IMR-90 (cell line): ENCODE results near the gene GRID1. TPM values are rescaled to one million over a fixed set of nuclear protein-coding genes. Genes with fewer than 3 reads are reported as not detected.

Experiments
- ATAC-seq: fragments of 200-7000 bp; cut with Tn5 transposase; 2 replicates; pipeline ENCODE4 v1.9.1; 2020; ENCODE audit warnings: low read depth, mild to moderate bottlenecking, moderate library complexity
- BruUV-seq: library from RNA; stranded (reverse); fragments of 400-500 nt; replicated peaks from 2 replicates; lab custom pipeline; 2021; lab: Mats Ljungman, UMichigan
- CTCF ChIA-PET: fragments of 300-600 bp; formaldehyde crosslinking; extraction: SDS; loops from one replicate; lab custom pipeline; 2021; ENCODE audit warnings: antibody characterized with exemption; lab: Yijun Ruan, JAX
- POLR2A ChIA-PET: fragments of 300-600 bp; sonication (Branson Sonifier 250); formaldehyde crosslinking; loops from one replicate; lab custom pipeline; 2022; ENCODE audit warnings: antibody characterized with exemption; ENCODE audit not compliant: unreplicated experiment; lab: Charles Lee
- DNase-seq: peaks from one replicate; pipeline ENCODE4 v3.0.0; 2013
- H2AFZ ChIP-seq: replicated peaks from 2 replicates; pipeline ENCODE3; 2013; ENCODE audit warnings: low read length, mild to moderate bottlenecking; ENCODE audit not compliant: poor library complexity
- H2AK5ac ChIP-seq: 2 replicates; pipeline ENCODE4 v1.6.1; 2013; ENCODE audit warnings: low read depth, low read length, inconsistent platforms
- H2AK9ac ChIP-seq: replicated peaks from 2 replicates; pipeline ENCODE3; 2013; ENCODE audit warnings: mild to moderate bottlenecking, low read depth, low read length, moderate library complexity; ENCODE audit not compliant: poor library complexity
- H2BK120ac ChIP-seq: 2 replicates; pipeline ENCODE4 v1.6.1; 2013; ENCODE audit warnings: low read depth, low read length, inconsistent platforms
- H2BK15ac ChIP-seq: 3 replicates; pipeline ENCODE4 v1.6.1; 2013; ENCODE audit warnings: low read depth, low read length, inconsistent platforms
- H2BK20ac ChIP-seq: 2 replicates; pipeline ENCODE4 v1.6.1; 2013; ENCODE audit warnings: low read depth, mild to moderate bottlenecking, inconsistent platforms, low read length, moderate library complexity
- H2BK5ac ChIP-seq: 2 replicates; pipeline ENCODE4 v1.6.1; 2013; ENCODE audit warnings: mild to moderate bottlenecking, low read depth, low read length, inconsistent platforms; ENCODE audit not compliant: poor library complexity, severe bottlenecking
- H3K14ac ChIP-seq: replicated peaks from 2 replicates; pipeline ENCODE4 v1.6.1; 2013; ENCODE audit warnings: low read depth, low read length, inconsistent platforms
- H3K18ac ChIP-seq: 2 replicates; pipeline ENCODE4 v1.6.1; 2013; ENCODE audit warnings: low read depth, low read length, control low read depth
- H3K23ac ChIP-seq: 2 replicates; pipeline ENCODE4 v1.6.1; 2013; ENCODE audit warnings: low read depth, low read length, inconsistent platforms
- H3K27ac ChIP-seq: 2 replicates; pipeline ENCODE4 v1.5.1; 2013; ENCODE audit warnings: mild to moderate bottlenecking, control low read depth, low read length; ENCODE audit not compliant: insufficient read depth
- H3K27me3 ChIP-seq: 2 replicates; pipeline ENCODE4 v1.6.1; 2013; ENCODE audit warnings: low read length; ENCODE audit not compliant: control insufficient read depth, insufficient read depth
- H3K36me3 ChIP-seq: 2 replicates; pipeline ENCODE4 v1.6.1; 2013; ENCODE audit warnings: low read length, mixed read lengths; ENCODE audit not compliant: control insufficient read depth, insufficient read depth
- H3K4ac ChIP-seq: 2 replicates; pipeline ENCODE4 v1.6.1; 2013; ENCODE audit warnings: low read depth, low read length, inconsistent platforms
- H3K4me1 ChIP-seq: 2 replicates; pipeline ENCODE4 v1.6.1; 2013; ENCODE audit warnings: low read length, mixed read lengths; ENCODE audit not compliant: control insufficient read depth, insufficient read depth
- H3K4me2 ChIP-seq: 2 replicates; pipeline ENCODE4 v1.6.1; 2013; ENCODE audit warnings: low read depth, mild to moderate bottlenecking, control low read depth, low read length, moderate library complexity
- H3K4me3 ChIP-seq: 2 replicates; pipeline ENCODE4 v1.5.1; 2013; ENCODE audit warnings: low read depth, mild to moderate bottlenecking, control low read depth, low read length, moderate library complexity; ENCODE audit not compliant: insufficient read depth
- H3K56ac ChIP-seq: 2 replicates; pipeline ENCODE4 v1.6.1; 2013; ENCODE audit warnings: low read length, inconsistent platforms; ENCODE audit not compliant: insufficient read depth; ENCODE audit errors: extremely low read depth
- H3K79me1 ChIP-seq, 2 experiments: 2 replicates each; pipeline ENCODE4 v1.6.1; 2013; ENCODE audit warnings: low read length in 2 of 2, inconsistent platforms in 1 of 2, low read depth in 1 of 2
- H3K9ac ChIP-seq: 2 replicates; pipeline ENCODE4 v1.6.1; 2013; ENCODE audit warnings: low read depth, low read length, control low read depth
- H3K9me1 ChIP-seq: 2 replicates; pipeline ENCODE4 v1.6.1; 2013; ENCODE audit warnings: low read length, inconsistent platforms; ENCODE audit not compliant: insufficient read depth
- H3K9me3 ChIP-seq: 2 replicates; pipeline ENCODE4 v1.6.1; 2013; ENCODE audit warnings: low read length; ENCODE audit not compliant: control insufficient read depth, insufficient read depth
- H4K20me1 ChIP-seq: 2 replicates; pipeline ENCODE4 v1.6.1; 2013; ENCODE audit warnings: low read length, inconsistent platforms; ENCODE audit not compliant: insufficient read depth
- H4K5ac ChIP-seq: 2 replicates; pipeline ENCODE4 v1.6.1; 2013; ENCODE audit warnings: mild to moderate bottlenecking, low read depth, low read length, control low read depth
- H4K8ac ChIP-seq, 2 experiments: 2 replicates each; pipeline ENCODE4 v1.6.1; 2013; ENCODE audit warnings: low read depth in 2 of 2, low read length in 2 of 2, control low read depth in 1 of 2, inconsistent platforms in 1 of 2
- H4K91ac ChIP-seq: 2 replicates; pipeline ENCODE4 v1.6.1; 2013; ENCODE audit warnings: low read depth, low read length, inconsistent platforms; ENCODE audit not compliant: insufficient read depth
- BHLHE40 ChIP-seq: fragments of 150-350 bp; IDR thresholded peaks from 2 replicates; pipeline ENCODE4 v1.6.1; 2016; ENCODE audit warnings: mild to moderate bottlenecking, low read depth, low read length
- CHD1 ChIP-seq: IDR thresholded peaks from 2 replicates; pipeline ENCODE4 v1.6.1; 2012; ENCODE audit warnings: low read depth, low read length, improper control_type of control experiment
- MAZ ChIP-seq: IDR thresholded peaks from 2 replicates; pipeline ENCODE4 v1.6.1; 2012; ENCODE audit warnings: low read depth, mild to moderate bottlenecking, low read length, improper control_type of control experiment, moderate library complexity, borderline replicate concordance
- NFE2L2 ChIP-seq: fragments of 150-350 bp; IDR thresholded peaks from 2 replicates; pipeline ENCODE4 v1.6.1; 2016; ENCODE audit warnings: low read depth, mild to moderate bottlenecking, low read length
- RAD21 ChIP-seq: IDR thresholded peaks from 2 replicates; pipeline ENCODE4 v1.6.1; 2012; ENCODE audit warnings: low read length, improper control_type of control experiment
- RCOR1 ChIP-seq: IDR thresholded peaks from 2 replicates; pipeline ENCODE4 v1.6.1; 2012; ENCODE audit warnings: mild to moderate bottlenecking, low read length, improper control_type of control experiment; ENCODE audit not compliant: insufficient replicate concordance
- RFX5 ChIP-seq: IDR thresholded peaks from 2 replicates; pipeline ENCODE4 v1.8.0; 2012; ENCODE audit warnings: low read depth, mild to moderate bottlenecking, low read length, moderate library complexity
- WGBS, 2 experiments: methylation state at CpG; one replicate each; pipeline versions ENCODE4 v1.1.5 to v1.1.7; 2013; ENCODE audit warnings: missing lambda C conversion rate in 2 of 2; ENCODE audit not compliant: insufficient read length in 1 of 2; ENCODE audit errors: extremely low coverage in 2 of 2; 5-methylcytosine and 5-hydroxymethylcytosine counted together
- dilution Hi-C: fragments of 300-500 bp; cut with HindIII; formaldehyde crosslinking; loops from one replicate; pipeline ENCODE4 v1.14.3; 2018; ENCODE audit warnings: low sequenced_read_pairs; ENCODE audit not compliant: unreplicated experiment
- in situ Hi-C: fragments of 300-500 bp; cut with MboI; formaldehyde crosslinking; loops from 3 replicates; pipeline ENCODE4 v1.14.3; 2019; ENCODE audit warnings: low sequenced_read_pairs, inconsistent platforms, mixed read lengths
- intact Hi-C: fragments of 100-400 bp; cut with micrococcal nuclease; formaldehyde crosslinking; loops from 2 replicates; pipeline ENCODE4 v1.10.0; 2022
- polyA plus RNA-seq, 3 experiments: library from polyadenylated mRNA; depleted of rRNA; stranded (reverse); fragments of >200 nt; gene quantifications; 2 replicates each; pipeline ENCODE4 v1.2.3, GENCODE V29; 2012; ENCODE audit warnings: low replicate concordance in 1 of 3
- total RNA-seq: library from RNA; depleted of rRNA; stranded (reverse); fragments of >200 nt; gene quantifications from 2 replicates; pipeline ENCODE4 v1.2.3, GENCODE V29; 2012

Gene GRID1
- total and polyA plus RNA-seq, 2 of the 4 experiments (the other 2 are of a cell fraction): not detected

GRCh38 chr10:85997544-85997943 lies 369.1 kb downstream of the GRID1 start:
- Histone ChIP-seq H3K4ac (no peak overlapping the region), H3K27me3 (no peaks in the 10 kb centered on the region), H3K4me2 (no peak overlapping the region), H2BK120ac (no peak overlapping the region), H4K20me1 (no peaks in the 10 kb centered on the region), H4K5ac (no peak overlapping the region), H2AK9ac (no peak overlapping the region), H2BK15ac (no peak overlapping the region), H2BK5ac (no peak overlapping the region), H3K9me1 (no peaks in the 10 kb centered on the region), H4K91ac (no peak overlapping the region), H3K36me3 (no peaks in the 10 kb centered on the region), H2AK5ac (no peak overlapping the region), H3K18ac (no peak overlapping the region), H3K9ac (no peak overlapping the region), H3K23ac (no peak overlapping the region), H3K14ac (no peak overlapping the region), H2BK20ac (no peak overlapping the region), H3K4me3 (no peak overlapping the region), H4K8ac (no peak overlapping the region), H3K79me1 (no peaks in the 10 kb centered on the region), H3K9me3 (peaks cover 3% of the 10 kb centered on the region), H3K27ac (no peak overlapping the region), H3K4me1 (no peaks in the 10 kb centered on the region), H3K56ac (no peak overlapping the region), H2AFZ (no peak overlapping the region)
- intact Hi-C loops: loop anchor here (5.0 kb wide), 1 partner anchor 380 kb away; no protein-coding TSS in a partner anchor
- BruUV-seq: no TSS peak
- DNase-seq (no peak), ATAC-seq (no peak)
- WGBS, 2 experiments: no CpG with 5 or more reads among the region's 3 CpGs
- POLR2A ChIA-PET: no interaction called here
- in situ Hi-C loops: no loop called here
- TF ChIP-seq NFE2L2 (no peak), RAD21 (no peak), BHLHE40 (no peak), MAZ (no peak), RFX5 (no peak), RCOR1 (no peak), CHD1 (no peak)
- dilution Hi-C loops: no loop called here
- CTCF ChIA-PET: no interaction called here
